ENCODE data around the gene SLC16A4.

SLC16A4 gene

DNA sequence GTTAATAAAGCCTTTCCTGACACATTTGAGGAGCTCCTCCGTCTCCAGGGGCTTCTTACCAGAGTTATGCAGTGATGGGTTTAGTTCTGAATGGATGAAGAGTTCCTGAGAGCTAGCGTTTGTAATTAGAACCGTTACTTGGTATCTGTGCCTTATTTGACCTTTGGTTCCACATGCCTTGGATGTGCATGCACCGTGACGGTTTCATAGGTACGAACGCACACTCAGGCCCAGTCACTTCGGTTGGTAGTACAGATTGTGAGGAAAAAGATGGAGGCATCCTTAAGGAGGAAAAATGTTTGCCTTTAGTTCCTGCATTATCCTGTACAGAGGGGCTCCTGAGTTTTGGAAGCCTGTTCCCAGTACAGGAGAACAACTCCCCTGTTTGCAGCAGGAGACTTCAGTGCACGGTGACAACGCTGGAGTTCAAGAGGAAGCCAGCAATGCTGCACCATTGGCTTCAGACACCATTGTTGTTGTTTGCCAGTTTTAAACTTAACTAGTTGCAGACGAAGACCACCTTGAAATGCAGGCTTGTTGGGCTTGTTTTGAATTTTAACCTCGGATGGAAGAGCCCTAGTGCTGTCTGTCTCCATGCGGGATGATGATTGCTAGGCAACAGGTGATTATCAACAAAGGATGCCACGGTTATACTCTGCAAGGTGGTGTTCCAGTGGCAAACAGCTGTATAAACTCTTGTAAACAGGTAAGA is 43.5 kb downstream of the SLC16A4 start:
- DNase-seq (ENCODE audit: low read depth), result no peak
- no peak for TF ChIP-seq CTCF (IDR thresholded peaks at IDR 0.05; ENCODE audit: low read depth, low read length, missing control alignments)
- in situ Hi-C loops (cut with HindIII; ENCODE audit: low sequenced_read_pairs), result no loop called here
- H3K4me3 ChIP-seq (ENCODE audit: low read depth, low read length), result no peak overlapping the region

DNA sequence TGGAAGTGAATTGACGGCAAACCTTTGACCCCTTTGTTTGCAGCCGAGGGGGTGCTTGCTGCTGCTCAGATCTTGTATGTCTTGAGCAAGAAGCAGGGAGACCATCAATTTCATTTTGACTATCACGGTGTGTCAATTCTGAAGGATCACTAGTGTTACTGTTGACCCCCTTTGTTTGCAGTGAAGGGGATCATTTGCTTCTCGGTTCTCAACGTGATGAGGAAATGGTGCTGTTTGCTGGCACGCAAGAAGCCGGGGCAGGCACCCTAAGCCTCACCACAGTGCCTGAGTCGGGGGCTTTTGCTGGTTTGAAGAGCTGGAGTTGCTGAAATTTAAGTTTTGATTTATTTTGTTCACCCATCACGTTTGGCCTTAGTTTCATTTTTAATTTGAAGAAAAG is 44.1 kb downstream of the SLC16A4 start:
- TF ChIP-seq CTCF (IDR thresholded peaks at IDR 0.05; ENCODE audit: low read depth, low read length, missing control alignments), result no peak
- H3K4me3 ChIP-seq (ENCODE audit: low read depth, low read length), result no peak overlapping the region
- no peak for DNase-seq (ENCODE audit: low read depth)
- in situ Hi-C loops (cut with HindIII; ENCODE audit: low sequenced_read_pairs), result no loop called here

- H3K4me3 ChIP-seq (ENCODE audit: low read depth, low read length), result no peak overlapping the region
- DNase-seq (ENCODE audit: low read depth), result peak; percentile 24
- in situ Hi-C loops (cut with HindIII; ENCODE audit: low sequenced_read_pairs), result no loop called here
- TF ChIP-seq CTCF (IDR thresholded peaks at IDR 0.05; ENCODE audit: low read depth, low read length, missing control alignments), result no peak
Measured at GRCh38 chr1:110345480-110345879, 45.3 kb downstream of the SLC16A4 start.

DNA sequence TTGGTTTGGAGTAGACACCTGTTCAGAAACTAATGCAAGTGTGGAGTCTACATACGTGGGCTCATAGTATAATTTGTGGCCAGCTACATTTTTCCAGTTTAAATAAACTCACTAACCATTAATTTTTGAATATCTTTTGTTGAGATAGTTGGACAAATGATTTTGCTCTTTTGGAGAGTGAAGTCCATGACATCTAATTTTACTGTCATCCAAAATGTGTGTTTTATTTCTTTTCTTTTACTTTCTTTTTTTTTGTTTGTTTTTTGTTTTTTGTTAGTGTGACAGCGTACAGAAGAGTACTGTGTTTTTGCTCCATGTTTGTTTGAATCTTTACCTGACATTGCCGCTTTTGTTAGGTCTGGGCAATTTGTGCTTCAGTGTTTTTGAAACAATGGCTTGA is 46.7 kb downstream of the SLC16A4 start:
- H3K4me3 ChIP-seq (ENCODE audit: low read depth, low read length), result no peak overlapping the region
- TF ChIP-seq CTCF (IDR thresholded peaks at IDR 0.05; ENCODE audit: low read depth, low read length, missing control alignments), result no peak
- DNase-seq (ENCODE audit: low read depth), result no peak
- in situ Hi-C loops (cut with HindIII; ENCODE audit: low sequenced_read_pairs), result no loop called here

DNA sequence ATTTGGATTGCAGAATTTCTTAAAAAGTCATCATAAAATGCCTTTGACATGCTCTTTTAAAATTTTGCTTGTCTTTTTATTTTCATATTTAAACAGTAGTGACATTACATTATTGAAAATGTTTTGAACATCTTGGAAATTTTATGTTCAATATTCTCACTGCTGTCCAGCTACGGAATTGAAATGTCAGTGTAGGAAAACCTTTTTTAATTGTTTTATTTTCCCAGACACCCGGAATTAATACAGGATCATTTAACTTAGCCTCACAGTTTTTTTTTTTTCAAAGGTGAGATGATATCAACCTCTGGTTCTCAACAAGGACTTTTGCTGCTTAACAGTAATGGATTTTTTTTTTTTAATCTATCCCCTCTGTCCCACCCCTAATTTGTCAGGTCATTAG is 47.6 kb downstream of the SLC16A4 start:
- in situ Hi-C loops (cut with HindIII; ENCODE audit: low sequenced_read_pairs), result no loop called here
- H3K4me3 ChIP-seq (ENCODE audit: low read depth, low read length), result no peak overlapping the region
- TF ChIP-seq CTCF (IDR thresholded peaks at IDR 0.05; ENCODE audit: low read depth, low read length, missing control alignments), result no peak
- DNase-seq (ENCODE audit: low read depth), result no peak

DNA sequence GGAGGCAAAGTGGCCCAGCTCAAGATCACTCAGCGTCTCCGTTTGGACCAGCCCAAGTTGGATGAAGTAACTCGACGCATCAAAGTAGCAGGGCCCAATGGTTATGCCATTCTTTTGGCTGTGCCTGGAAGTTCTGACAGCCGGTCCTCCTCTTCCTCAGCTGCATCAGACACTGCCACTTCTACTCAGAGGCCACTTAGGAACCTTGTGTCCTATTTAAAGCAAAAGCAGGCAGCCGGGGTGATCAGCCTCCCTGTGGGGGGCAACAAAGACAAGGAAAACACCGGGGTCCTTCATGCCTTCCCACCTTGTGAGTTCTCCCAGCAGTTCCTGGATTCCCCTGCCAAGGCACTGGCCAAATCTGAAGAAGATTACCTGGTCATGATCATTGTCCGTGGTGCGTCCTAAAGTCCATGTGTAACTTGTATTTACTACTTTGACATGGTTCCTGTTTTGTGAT is 48.9 kb downstream of the SLC16A4 start:
- no peak for TF ChIP-seq CTCF (IDR thresholded peaks at IDR 0.05; ENCODE audit: low read depth, low read length, missing control alignments)
- peak overlapping the region; percentile 19 for H3K4me3 ChIP-seq (ENCODE audit: low read depth, low read length)
- in situ Hi-C loops (cut with HindIII; ENCODE audit: low sequenced_read_pairs), result no loop called here
- no peak for DNase-seq (ENCODE audit: low read depth)
